HG03439 (cell line): ENCODE results near the gene AP2S1.
"Not testable (repeated sequence)": the region's sequence is repeated elsewhere in the genome, so short reads cannot be mapped to it uniquely, and the experiment has no call there.

Experiments used
- ATAC-seq: cut with Tn5 transposase; IDR thresholded peaks from one replicate; pipeline ENCODE4 v1.9.1; 2021; ENCODE audit warnings: mild to moderate bottlenecking, moderate library complexity; ENCODE audit not compliant: unreplicated experiment

The AP2S1 gene

DNA sequence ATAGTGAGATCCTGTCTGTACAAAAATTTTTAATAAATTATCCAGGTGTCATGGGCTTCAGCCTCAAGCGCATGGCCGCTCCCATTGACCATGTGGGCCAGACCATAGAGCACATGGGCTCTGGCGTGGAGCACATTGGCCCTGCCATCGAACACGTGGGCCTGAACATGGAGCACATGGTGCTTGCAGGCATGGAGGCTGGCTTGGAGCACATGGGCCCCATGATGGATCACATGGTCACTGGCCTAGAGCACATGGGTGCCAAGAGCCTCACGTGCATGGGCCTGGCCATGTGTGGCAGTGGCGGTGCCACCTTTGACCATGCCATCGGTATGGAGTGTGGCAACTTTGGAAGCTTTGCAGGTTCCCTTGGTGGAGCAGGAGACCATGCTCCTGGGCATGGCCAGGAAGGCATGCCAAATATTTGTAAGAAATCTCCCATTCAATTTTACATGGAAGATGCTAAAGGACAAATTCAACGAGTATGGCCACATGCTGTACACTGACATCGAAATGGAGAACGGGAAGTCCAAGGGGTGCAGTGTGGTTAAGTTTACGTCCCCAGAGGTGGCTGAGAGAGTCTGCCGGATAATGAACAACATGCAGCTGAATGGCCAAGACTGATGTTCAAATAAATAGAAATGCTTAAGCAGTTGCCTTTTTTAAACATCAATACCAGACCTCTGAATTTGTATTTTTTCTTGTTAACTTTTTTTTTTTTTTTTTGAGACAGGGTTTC is 40.9 kb downstream of the AP2S1 start:
- no peak for ATAC-seq

DNA sequence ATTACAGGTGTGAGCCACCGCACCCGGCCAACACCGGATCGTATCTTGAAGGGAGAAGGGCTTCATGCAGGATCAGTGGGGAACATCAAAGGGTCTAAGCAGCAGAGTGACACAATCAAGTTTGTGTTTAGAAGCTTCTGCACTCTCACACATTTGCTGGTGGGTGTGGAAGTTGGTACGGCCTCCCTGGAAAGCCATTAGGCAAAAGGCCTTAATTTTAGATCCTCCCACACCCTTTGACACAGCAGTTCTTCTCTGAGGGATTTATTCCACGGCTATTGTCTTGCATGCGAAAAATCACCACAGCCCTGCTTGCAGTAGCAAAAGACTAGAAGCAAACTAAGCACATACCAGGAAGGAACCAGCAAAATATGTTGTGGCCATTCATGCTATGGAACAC is 44.0 kb downstream of the AP2S1 start:
- ATAC-seq, result no peak

- ATAC-seq, result not testable (repeated sequence)
Observed at GRCh38 chr19:46804432-46804831, 46.2 kb downstream of the AP2S1 start.

- ATAC-seq, result no peak
Observed at GRCh38 chr19:46803555-46803954, 47.1 kb downstream of the AP2S1 start.

DNA sequence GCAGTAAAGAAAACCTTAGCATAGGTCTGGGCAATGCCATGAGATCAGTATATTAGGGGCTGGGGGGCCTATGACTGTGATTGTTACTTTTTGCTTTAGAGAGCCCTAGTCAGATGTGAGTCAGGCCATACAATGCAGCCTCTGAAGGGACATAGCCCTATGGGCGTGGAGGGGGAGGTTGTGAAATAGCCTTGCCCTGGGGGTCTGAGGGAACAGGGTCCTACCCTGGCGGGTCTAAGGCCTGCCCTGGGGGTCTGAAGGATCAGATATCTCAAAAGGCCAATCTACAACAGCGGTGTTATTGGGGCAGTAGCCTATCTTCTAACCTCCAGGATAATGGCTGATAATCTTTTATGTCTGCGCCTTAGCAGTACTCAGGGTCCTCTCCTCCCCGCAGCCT is 48.5 kb downstream of the AP2S1 start:
- ATAC-seq, result no peak

DNA sequence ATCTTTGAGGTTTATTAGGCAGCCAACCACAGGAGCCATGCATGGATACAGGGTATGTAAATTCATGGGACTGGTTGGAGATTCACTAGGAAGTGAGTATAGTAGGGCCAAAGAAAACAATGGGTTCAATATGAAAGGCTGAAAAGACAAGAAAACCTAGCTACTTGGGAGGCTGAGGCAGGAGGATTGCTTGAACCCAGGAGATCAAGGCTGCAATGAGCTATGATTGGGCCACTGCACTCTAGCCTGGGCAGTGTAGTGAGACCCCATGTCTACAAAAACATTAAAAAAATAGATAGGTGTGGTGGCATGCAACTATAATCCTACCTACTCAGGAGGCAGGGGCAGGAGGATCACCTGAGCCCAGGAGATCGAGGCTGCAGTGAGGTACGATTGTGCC is 51.9 kb downstream of the AP2S1 start:
- ATAC-seq, result no peak

DNA sequence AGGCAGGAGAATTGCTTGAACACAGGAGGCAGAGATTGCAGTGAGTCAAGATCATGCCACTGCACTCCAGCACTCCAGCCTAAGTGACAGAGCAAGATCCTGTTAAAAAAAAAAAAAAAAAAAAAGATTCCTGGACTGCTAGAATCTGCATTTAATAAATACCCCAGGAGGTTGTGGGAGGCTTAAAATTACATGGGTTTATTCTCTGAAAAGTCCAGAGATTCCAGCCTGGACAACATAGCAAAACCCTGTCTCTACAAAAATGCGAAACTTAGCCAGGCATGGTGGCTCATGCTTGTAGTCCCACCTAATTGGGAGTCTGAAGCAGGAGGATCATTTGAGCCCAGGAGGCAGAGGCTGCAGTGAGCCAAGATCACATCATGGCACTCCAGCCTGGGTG is 52.8 kb downstream of the AP2S1 start:
- ATAC-seq, result no peak

GRCh38 chr19:46791944-46792343 is 58.7 kb downstream of the AP2S1 start:
- no peak for ATAC-seq

GRCh38 chr19:46789371-46789770 is 61.3 kb downstream of the AP2S1 start:
- ATAC-seq, result no peak

- ATAC-seq, result no peak
Observed at GRCh38 chr19:46788968-46789338, 61.7 kb downstream of the AP2S1 start.

GRCh38 chr19:46788262-46788967 is 62.2 kb downstream of the AP2S1 start, which contains the start of gene SLC1A5:
SLC1A5 (minus strand) TSS chr19:46788594; CDS start chr19:46787965, 629 bp downstream.
- peak; percentile 62 for ATAC-seq
